GM18519 (cell line): ENCODE data around the gene FAM120A.
"Not testable (repeated sequence)": the region's sequence is repeated elsewhere in the genome, so short reads cannot be mapped to it uniquely, and the experiment has no call there.

Experiments used
- ATAC-seq: cut with Tn5 transposase; IDR thresholded peaks from one replicate; pipeline ENCODE4 v1.9.1; 2021; ENCODE audit warnings: mild to moderate bottlenecking, moderate library complexity; ENCODE audit not compliant: unreplicated experiment, low FRiP score

The FAM120A gene

GRCh38 chr9:93508207-93508606, 56.7 kb downstream of the FAM120A start:
- no peak for ATAC-seq

- ATAC-seq = no peak
Measured at GRCh38 chr9:93509084-93509483, 57.6 kb downstream of the FAM120A start.

DNA sequence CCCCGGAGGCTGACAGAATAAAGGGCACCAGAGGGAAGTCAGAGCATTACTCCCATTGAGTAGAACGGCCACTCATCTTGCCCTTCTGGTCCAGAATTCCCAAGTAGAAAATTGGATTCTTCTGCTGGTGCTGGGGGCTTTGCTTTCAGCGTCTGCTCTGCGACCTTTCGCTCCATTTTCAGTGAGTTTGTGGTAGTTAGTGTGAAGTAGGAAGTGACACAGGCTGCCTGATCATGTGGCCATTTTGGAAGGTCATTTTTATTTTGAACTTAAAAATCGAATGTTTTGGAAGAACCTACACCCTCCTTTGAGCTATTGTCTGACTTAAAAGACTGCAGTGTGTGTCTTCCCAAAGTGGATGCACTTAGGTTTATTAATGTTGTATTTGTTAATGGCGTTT, 58.6 kb downstream of the FAM120A start:
- no peak for ATAC-seq

DNA sequence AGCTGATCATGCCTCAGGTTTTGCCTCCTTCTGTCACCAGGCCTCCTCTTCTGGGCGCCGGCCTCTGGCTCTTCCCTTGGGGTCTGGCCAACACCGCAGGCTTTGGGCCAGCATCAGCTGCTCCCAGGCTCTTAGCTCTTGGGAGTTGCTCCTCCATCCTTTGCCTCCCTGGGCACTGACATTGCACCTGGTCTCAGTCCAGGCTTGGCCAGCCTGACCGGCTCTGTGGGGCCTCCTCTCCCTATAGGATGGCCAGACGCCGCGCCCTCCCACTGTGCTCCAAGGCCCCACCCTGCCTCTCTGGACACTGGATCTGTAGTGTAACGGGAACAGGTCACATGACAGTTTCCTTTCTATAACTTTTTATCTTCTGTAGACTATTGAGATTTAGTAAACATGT, 59.7 kb downstream of the FAM120A start:
- ATAC-seq = not testable (repeated sequence)

DNA sequence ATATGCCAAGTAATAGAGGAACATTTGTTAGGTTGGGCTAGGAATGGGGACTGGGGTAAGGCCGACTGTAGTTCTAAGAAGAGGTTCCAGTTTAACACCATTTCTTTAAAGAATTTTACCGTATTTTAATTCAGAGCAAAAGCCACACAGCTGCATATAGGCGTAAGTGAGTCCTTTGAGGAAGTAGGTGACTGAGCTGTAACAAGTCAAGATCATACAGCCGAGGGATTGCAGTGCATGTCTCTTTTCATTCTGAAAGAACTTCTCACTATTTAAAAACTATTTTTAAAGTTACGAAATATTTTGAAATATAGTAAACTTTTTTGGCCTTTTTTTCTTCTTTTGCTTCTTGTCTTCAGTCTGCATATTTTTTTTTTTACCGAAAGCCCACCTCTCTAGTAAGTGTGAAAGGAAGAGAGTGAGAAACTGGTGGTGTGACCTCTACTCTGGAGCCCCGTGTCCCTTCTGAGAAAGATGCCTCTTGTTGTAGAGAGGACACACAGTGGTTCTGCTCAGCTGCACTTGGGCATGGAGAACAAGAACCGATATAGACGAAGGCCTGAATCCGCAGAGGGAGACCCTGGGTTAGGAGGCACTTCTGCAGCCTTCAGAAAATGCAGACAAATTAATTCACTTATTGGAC, 60.8 kb downstream of the FAM120A start:
- not testable (repeated sequence) for ATAC-seq

- ATAC-seq = no peak
Measured at GRCh38 chr9:93513606-93514005, 62.1 kb downstream of the FAM120A start.

DNA sequence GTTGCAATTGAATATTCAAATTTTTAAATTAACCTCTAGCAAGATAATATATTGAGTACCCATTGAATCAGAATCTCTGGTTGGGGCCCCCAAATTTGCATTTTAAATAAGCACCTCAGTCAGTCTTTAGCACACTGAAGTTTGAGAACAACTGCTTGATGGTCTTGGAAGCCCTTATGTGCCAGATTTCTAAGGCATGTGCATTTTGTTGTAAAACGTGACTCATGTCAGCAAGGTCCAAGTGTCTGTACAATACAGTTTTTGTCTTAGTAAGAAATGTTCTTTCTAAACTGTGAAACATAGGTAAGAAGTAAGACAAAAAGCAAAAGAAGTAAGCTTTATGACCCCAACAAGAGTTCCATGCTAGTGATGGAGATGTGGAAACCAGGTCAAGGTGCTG, 65.8 kb downstream of the FAM120A start:
- ATAC-seq = no peak

DNA sequence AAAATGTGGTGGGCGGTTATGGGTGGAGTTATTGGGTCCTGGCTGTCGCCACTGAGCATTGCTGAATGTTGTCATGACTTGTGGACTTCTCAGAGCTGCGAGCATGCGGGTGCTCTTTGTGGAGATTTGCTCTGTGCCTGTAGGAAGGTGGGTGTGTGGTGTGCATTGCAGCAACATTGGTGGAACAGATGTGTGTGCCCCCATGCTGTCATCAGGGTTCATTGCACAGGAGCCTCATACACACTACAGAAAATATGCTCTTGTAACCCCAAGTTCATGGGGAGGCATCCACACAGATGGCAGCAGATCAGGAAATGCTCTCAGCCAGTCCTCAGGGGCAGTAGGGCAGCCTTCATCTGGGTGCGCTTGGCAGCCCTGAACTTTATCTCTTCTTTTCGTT, 69.0 kb downstream of the FAM120A start:
- ATAC-seq = no peak

DNA sequence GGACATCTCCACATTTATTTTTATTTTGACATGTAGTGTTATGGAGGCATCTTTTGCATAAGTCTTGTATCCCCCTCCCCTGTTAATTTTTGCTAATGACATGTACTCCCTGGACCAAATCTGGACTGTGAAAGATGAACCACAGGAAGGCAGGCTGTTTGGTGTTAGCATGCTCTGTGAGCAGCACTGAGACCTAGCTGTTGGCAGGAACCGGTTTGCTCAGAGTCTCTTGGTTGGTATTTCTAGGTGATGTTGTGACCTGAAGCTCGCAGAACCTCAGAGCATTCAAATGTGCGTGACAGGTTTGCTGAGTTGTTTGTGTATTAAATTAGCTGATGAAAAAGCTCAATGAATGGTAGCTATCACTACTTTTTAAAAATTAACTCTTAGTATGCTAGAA, 71.3 kb downstream of the FAM120A start:
- no peak for ATAC-seq

GRCh38 chr9:93523518-93524144, 72.1 kb downstream of the FAM120A start:
- ATAC-seq = no peak

GRCh38 chr9:93525476-93525875, 74.0 kb downstream of the FAM120A start:
- ATAC-seq = no peak

DNA sequence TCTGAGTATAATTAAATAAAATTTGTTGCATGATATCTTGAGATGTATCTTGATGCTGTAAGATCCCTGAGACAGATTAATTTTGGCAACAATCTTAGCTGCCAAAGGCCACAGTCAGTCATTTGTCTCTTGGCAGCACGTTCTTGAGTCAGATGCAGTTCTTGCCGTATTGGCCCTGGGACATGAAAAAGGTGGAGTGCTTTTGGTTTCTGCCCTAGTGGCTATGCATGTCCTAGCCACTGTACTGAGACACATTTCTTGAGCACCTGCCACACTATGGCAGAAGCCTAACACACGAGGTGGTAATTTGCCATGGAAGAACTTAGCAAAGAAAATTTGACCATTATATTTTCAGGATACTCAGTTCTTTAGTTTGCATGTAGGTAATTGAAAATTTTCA, 79.9 kb downstream of the FAM120A start:
- ATAC-seq = no peak

DNA sequence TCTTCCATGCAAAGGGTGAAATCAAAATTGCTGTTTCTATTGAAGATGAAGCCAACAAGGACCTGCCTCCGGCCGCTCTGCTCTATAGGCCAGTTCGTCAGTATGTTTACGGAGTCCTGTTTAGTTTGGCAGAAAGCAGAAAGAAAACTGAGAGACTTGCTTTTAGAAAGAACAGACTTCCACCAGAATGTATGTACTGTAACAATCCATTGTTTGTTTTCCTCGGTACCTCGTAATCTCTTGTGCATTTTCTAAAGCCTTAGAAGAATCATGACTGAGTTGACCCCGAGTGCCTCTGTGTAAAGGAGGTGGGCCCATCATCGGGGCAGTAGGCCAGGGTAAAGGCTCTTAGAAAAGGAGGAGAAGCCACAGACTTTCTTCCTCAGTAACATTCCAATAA, 80.7 kb downstream of the FAM120A start:
- ATAC-seq = no peak

DNA sequence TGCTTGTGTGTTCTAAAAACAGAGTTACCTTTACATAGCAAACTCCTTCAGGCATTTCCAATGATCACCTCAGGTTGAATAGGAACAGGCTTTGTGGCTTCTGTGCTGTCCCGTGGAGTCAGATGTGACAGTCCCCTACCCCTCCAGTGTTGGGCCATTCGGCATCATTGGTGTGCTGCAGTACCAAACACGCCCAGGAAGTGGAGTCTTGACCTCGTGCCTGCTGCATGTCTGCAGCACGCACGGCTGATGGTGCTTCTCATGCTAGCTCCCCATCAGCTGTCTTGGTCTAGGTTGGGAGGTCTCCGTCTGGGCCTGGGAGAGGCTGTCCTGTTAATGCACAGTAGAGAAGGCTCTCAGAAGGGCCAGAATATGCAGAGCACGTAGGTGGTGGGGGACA, 82.4 kb downstream of the FAM120A start:
- ATAC-seq = no peak

DNA sequence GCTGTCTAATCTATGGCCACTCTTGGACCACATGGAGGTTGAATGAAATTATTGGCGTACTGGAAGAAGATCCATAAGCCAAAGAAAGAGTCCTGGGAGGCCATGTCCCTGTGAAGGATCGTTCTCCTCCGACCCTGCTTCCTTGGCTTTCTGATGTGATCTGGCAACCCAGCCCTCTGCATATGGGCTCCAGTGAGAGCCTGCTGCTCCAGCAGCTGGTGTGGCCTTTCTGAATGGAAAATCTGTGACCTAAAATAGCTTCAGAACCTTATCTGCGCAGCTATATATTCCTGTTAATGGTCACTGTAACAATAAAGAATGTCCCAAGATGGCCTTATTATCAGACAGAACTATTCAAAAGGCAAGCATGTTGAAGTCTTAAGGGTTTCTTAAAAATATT, 84.7 kb downstream of the FAM120A start:
- no peak for ATAC-seq

- ATAC-seq = no peak
Measured at GRCh38 chr9:93536874-93537273, 85.4 kb downstream of the FAM120A start.

GRCh38 chr9:93540305-93540704, 88.8 kb downstream of the FAM120A start:
- ATAC-seq = no peak

DNA sequence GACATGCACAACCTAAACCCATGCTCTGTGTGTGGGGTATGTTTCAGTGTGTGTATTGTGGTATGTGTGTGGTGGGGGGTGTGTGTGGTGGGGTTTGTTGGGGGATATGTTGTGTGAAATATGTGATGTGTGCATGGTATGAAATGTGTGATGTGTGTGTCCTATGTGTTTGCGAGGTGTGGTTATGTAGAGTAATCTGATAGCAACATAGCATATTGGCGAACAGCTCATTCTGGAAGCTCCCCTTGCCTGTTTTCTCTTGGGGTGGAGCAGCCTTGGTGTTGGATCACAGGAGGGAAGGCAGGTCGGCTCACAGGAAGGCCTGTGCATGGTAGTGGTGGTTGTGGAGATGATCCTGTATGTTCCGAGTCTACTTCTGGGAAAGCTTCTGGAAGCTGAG, 89.5 kb downstream of the FAM120A start:
- ATAC-seq = no peak

- ATAC-seq = no peak
Measured at GRCh38 chr9:93541581-93542349, 90.3 kb downstream of the FAM120A start.

- ATAC-seq = no peak
Measured at GRCh38 chr9:93543117-93543516, 91.6 kb downstream of the FAM120A start.

DNA sequence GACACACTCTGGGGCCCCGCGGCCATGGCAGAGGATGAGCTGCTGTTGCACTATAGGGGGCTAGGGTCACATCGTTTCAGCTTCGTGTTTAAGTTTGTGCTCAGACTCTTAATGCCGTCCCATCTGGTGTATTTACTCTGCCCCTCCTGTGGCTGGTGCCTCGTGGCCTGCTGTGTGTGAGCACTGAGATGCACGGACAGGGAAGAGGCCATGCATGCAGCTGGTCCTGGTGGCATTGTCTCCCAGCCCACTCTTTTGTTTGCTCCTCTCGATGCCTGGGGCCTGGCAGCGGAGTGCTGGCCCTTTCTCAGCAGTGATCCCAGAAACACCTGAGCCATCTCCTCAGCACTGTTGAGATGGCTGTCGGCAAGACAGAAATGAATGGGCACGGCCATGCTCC, 94.9 kb downstream of the FAM120A start:
- ATAC-seq = no peak

DNA sequence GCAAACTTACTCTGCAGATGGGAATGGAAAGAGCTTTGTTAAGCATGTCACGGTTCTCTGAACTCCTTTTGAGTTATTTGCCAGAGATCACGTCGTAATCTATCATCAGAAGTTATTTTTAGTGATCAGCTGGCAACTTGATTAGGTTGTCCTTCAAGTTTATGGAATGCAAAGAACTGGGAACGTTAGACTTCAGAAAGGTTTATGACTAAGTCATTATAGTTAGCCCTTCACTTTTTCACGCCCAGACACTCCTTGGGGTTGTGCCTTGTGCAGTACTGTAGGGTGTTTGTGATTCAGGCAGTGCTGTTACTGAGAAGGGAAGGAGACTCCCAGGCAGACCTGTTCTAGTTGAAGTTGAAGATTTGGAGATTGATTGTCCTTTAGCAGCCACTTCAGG, 98.1 kb downstream of the FAM120A start:
- ATAC-seq = no peak
